Gastrocnemius medialis (tissue), 4 donors: ENCODE measurements around the gene NTN3. TPM values are rescaled to one million over a fixed set of nuclear protein-coding genes. Genes with fewer than 3 reads are reported as not detected.

Experiments used
- ATAC-seq, 2 donors: fragments of 150-250 bp; one replicate each; pipeline ENCODE4 v1.9.1; 2016
- DNase-seq, 2 donors: peaks; one replicate each; pipeline ENCODE4 v3.0.0-alpha.2; 2019
- H3K27ac ChIP-seq, 4 donors: fragments of 200-600 bp; sonication (generic); 1 replicate in 1 of 4; 2 replicates in 3 of 4; pipeline ENCODE4 v1.5.1; 2016 to 2018; ENCODE audit warnings: mild to moderate bottlenecking in 2 of 4, moderate library complexity in 1 of 4
- H3K27me3 ChIP-seq, 3 donors: fragments of 200-600 bp; sonication (generic) in 2 of 3; 1 replicate in 1 of 3; 2 replicates in 2 of 3; pipeline versions ENCODE4 v1.5.1 to v1.6.0; 2016 to 2019; ENCODE audit warnings: mild to moderate bottlenecking in 1 of 3, moderate library complexity in 1 of 3
- H3K36me3 ChIP-seq, 2 donors: fragments of 200-600 bp; sonication (generic) in 1 of 2; one replicate each; pipeline ENCODE4 v1.5.1; 2017 to 2018
- H3K4me1 ChIP-seq, 2 donors: fragments of 200-600 bp; sonication (generic) in 1 of 2; one replicate each; pipeline ENCODE4 v1.5.1; 2016 to 2017; ENCODE audit warnings: mild to moderate bottlenecking in 2 of 2
- H3K4me3 ChIP-seq, 4 donors: fragments of 200-600 bp; sonication (generic) in 3 of 4; 1 replicate in 1 of 4; 2 replicates in 3 of 4; pipeline ENCODE4 v1.5.1; 2016 to 2019; ENCODE audit warnings: mild to moderate bottlenecking in 2 of 4
- H3K9me3 ChIP-seq, 3 donors: fragments of 200-600 bp; sonication (generic) in 2 of 3; 1 replicate in 1 of 3; 2 replicates in 2 of 3; pipeline ENCODE4 v1.5.1; 2016 to 2019
- POLR2A ChIP-seq, 2 donors: fragments of 450-650 bp; IDR thresholded peaks; one replicate each; pipeline ENCODE4 v1.6.1; 2017; ENCODE audit warnings: antibody characterized with exemption in 2 of 2, mild to moderate bottlenecking in 2 of 2, moderate library complexity in 2 of 2
- in situ Hi-C, 4 donors: fragments of 200-750 bp; cut with MboI; loops; one replicate each; pipeline versions ENCODE4 v1.15.0 to v1.8.0; 2017; ENCODE audit warnings: low sequenced_read_pairs in 4 of 4
- intact Hi-C: fragments of 100-400 bp; cut with DNase I; formaldehyde crosslinking; loops from one replicate; pipeline ENCODE4 v1.15.1; 2023; ENCODE audit warnings: low total_unique reads
- total RNA-seq, 4 donors: library from RNA; depleted of rRNA; stranded (reverse); fragments of >200 nt; gene quantifications; one replicate each; pipeline versions ENCODE4 v1.1.0 to v1.2.3, GENCODE V29; 2016
- TF ChIP-seq, protein P1 (sequence below), 5 experiments: fragments of 450-650 bp in 3 of 5; fragments of 200-600 bp in 2 of 5; sonication (generic) in 2 of 5; IDR thresholded peaks in 4 of 5; conservative IDR thresholded peaks in 1 of 5; 1 replicate in 4 of 5; 2 replicates in 1 of 5; pipeline ENCODE4 v1.5.1; 2016 to 2019; ENCODE audit warnings: antibody characterized with exemption in 5 of 5, mild to moderate bottlenecking in 3 of 5, moderate library complexity in 3 of 5

The NTN3 gene
- total RNA-seq, 4 donors from 2014 or later: not detected

DNA sequence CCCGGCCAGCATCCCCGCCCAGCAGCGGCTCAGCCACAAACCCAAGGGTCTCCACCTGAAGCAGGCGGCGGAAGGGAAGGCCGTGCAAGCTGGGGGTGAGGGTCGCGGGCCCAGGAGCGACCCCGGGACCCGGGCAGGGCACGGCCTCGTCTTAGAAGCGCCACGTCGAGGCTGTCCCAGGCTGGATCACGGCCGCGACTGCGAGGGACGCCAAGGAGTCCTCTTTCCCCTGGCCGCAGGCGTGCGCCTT, 42.4 kb upstream of the NTN3 start:
- Histone ChIP-seq H3K36me3 (peaks cover 0 to 4% of the 10 kb centered on the region in 2 donors), H3K4me3 (peak overlapping the region; percentile 64 to 94 (median 80)), H3K27ac (peak overlapping the region; percentile 66 to 78 (median 74)), H3K4me1 (peaks cover 6 to 8% of the 10 kb centered on the region in 2 donors), H3K9me3 (no peaks in the 10 kb centered on the region), H3K27me3 (no peaks in the 10 kb centered on the region)
- DNase-seq (no peak), ATAC-seq (peak; percentile 55 to 71)
- intact Hi-C loops (loop anchor here (1.0 to 10.0 kb wide), 4 partner anchors 32 to 88 kb away; partner anchors contain the start of genes ABCA3 and TEDC2), in situ Hi-C loops (no loop called here)
- no peak for TF ChIP-seq POLR2A (IDR thresholded peaks at IDR 0.05)
- TF ChIP-seq, protein P1, sequence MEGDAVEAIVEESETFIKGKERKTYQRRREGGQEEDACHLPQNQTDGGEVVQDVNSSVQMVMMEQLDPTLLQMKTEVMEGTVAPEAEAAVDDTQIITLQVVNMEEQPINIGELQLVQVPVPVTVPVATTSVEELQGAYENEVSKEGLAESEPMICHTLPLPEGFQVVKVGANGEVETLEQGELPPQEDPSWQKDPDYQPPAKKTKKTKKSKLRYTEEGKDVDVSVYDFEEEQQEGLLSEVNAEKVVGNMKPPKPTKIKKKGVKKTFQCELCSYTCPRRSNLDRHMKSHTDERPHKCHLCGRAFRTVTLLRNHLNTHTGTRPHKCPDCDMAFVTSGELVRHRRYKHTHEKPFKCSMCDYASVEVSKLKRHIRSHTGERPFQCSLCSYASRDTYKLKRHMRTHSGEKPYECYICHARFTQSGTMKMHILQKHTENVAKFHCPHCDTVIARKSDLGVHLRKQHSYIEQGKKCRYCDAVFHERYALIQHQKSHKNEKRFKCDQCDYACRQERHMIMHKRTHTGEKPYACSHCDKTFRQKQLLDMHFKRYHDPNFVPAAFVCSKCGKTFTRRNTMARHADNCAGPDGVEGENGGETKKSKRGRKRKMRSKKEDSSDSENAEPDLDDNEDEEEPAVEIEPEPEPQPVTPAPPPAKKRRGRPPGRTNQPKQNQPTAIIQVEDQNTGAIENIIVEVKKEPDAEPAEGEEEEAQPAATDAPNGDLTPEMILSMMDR (IDR thresholded peaks at IDR 0.05 in 4 of 5, conservative IDR thresholded peaks at IDR 0.05 in 1 of 5): no peak

DNA sequence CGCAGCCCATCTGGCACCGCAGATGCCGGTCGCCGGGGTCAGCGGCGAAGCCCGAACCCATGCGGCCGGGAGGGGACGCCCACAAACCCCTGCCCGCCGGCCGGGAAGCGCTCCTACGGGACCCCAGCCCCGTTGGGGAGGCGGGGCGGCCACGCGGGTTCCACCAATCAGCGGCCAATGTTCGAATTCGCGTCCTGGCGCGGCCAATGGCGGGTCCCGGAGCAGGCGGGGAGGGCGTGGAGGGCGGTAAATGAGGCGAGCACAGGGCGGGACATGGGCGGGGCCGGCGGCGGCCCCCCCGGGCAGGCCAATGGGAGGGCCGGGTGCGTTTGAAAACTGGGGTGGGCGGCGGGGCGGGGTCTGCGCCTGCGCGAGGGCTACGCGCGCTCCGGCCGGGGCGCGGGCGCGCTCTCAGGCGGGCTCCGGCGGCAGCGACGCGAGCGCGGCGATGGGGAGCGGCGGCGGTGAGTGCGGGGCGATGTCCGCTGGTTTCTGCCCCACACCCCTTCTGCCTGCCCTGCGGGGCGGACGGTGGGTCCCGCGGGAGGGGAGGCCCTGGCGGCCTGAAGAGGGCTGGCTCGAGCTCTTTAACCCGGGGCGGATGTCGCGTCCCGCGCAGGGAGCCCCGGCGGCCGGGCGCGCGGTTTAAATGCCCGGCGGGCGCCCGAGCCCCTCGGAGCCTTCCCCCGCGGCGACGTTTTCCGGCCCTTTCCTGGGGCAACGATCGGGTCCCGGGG, 41.9 kb upstream of the NTN3 start, which contains the start of gene CCNF:
TSS of gene CCNF (plus strand) at position 414 of the 737 bp plus-strand sequence. CDS start at position 449, 35 bp downstream.
- TF ChIP-seq POLR2A (IDR thresholded peaks at IDR 0.05): peak; percentile 51 to 52
- TF ChIP-seq, protein P1 (IDR thresholded peaks at IDR 0.05 in 4 of 5, conservative IDR thresholded peaks at IDR 0.05 in 1 of 5): peak in 2 of 5 experiments; percentile 26 to 35
- in situ Hi-C loops: no loop called here
- Histone ChIP-seq H3K27me3 (no peaks in the 10 kb centered on the region), H3K9me3 (no peaks in the 10 kb centered on the region), H3K4me1 (peaks cover 6 to 8% of the 10 kb centered on the region in 2 donors), H3K36me3 (peaks cover 0 to 4% of the 10 kb centered on the region in 2 donors), H3K27ac (peak within 1 kb of the TSS; percentile 73 to 78 (median 76)), H3K4me3 (peak within 1 kb of the TSS; percentile 64 to 97 (median 87))
- peak; percentile 96 to 97 for DNase-seq
- ATAC-seq: peak; percentile 95 to 97
- intact Hi-C loops: loop anchor here (1.0 to 10.0 kb wide), 4 partner anchors 32 to 89 kb away; partner anchors contain the start of genes ABCA3 and TEDC2

DNA sequence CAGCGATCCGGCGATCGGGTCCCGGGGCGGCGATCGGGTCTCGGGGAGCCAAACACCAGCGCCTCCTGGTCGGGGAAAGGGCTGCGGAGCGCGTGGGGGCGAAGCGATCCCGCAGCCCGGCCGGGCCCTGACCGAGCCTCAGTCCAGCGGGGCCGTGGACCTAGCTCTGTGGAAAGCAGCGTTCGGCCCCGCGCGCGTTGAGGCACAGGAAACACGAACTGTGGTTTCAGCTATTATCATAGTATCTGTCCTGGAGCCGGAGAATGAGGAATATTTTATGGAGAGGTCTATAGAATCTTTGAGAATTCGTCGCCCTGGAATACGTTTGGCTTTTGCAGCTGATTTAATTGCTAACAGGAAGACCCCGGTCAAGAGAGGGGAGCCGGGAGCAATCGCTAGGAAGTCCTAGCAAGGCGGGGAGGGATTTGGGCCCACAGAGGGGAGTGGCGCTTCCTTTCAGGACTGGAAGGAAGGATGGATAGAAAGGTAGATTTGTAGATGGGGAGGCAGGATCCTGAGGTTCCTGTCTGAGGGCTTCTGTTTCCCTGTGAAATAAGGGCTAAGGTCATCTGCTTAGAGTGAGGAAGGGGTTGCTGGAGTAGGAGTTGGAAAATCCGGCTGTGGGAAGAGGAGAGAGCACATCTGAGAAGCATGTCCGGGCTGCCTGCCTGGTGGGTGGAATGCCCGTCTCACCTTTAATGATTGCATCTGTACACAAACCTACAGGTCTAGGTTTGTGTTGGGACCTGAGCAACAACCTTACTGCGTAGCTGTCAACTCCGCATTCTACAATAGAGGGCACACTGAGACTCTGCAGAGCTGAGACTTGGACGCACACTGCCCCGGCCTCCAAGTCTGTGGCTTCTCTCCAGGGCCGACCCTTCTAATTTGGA, 41.1 kb upstream of the NTN3 start:
- Histone ChIP-seq H3K36me3 (peaks cover 0 to 4% of the 10 kb centered on the region in 2 donors), H3K4me3 (peak overlapping the region; percentile 59 to 97 (median 87)), H3K4me1 (peaks cover 6 to 8% of the 10 kb centered on the region in 2 donors), H3K27ac (peak overlapping the region; percentile 45 to 76 (median 68)), H3K9me3 (no peaks in the 10 kb centered on the region), H3K27me3 (no peaks in the 10 kb centered on the region)
- in situ Hi-C loops (no loop called here), intact Hi-C loops (loop anchor here (1.0 to 10.0 kb wide), 4 partner anchors 31 to 90 kb away; partner anchors contain the start of genes ABCA3 and TEDC2)
- TF ChIP-seq, protein P1 (IDR thresholded peaks at IDR 0.05 in 4 of 5, conservative IDR thresholded peaks at IDR 0.05 in 1 of 5): no peak
- TF ChIP-seq POLR2A (IDR thresholded peaks at IDR 0.05): no peak
- DNase-seq: no peak
- ATAC-seq: peak; percentile 10 to 13

DNA sequence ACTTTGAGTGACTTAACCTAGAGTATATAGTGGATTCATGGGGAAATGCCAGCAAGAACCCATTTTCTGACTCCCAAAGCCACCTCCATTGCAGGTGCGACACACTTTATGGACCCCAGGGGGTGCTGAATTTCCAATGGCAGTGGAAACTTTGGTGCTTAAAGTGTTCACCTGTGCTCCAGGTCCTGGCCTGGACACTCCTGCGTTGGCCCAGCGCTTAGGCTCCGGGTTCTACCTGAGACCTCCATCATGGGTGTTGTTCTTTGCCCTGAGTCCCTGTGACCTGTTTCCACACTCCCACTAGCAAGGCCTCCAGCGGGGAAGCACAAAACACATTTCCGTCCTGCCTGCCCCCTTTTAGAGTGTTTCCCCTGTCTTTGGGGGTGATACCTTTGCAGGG, 38.8 kb upstream of the NTN3 start:
- peaks cover 6 to 8% of the 10 kb centered on the region in 2 donors for H3K4me1 ChIP-seq
- DNase-seq (no peak), ATAC-seq (no peak)
- no peaks in the 10 kb centered on the region for H3K27me3 ChIP-seq
- H3K4me3 ChIP-seq: no peak overlapping the region
- intact Hi-C loops: no loop called here
- H3K9me3 ChIP-seq: no peaks in the 10 kb centered on the region
- TF ChIP-seq, protein P1 (IDR thresholded peaks at IDR 0.05 in 4 of 5, conservative IDR thresholded peaks at IDR 0.05 in 1 of 5): no peak
- no peak for TF ChIP-seq POLR2A (IDR thresholded peaks at IDR 0.05)
- in situ Hi-C loops: no loop called here
- no peak overlapping the region for H3K27ac ChIP-seq
- H3K36me3 ChIP-seq: peaks cover 0 to 4% of the 10 kb centered on the region in 2 donors
